IPS-NIHi7 (cell line): ENCODE results near the gene DMXL1.

ENCODE experiments used
- DNase-seq: peaks from one replicate; pipeline ENCODE4 v3.0.0; 2012; ENCODE audit warnings: mixed read lengths; ENCODE audit errors: extremely low spot score

DMXL1 gene

DNA sequence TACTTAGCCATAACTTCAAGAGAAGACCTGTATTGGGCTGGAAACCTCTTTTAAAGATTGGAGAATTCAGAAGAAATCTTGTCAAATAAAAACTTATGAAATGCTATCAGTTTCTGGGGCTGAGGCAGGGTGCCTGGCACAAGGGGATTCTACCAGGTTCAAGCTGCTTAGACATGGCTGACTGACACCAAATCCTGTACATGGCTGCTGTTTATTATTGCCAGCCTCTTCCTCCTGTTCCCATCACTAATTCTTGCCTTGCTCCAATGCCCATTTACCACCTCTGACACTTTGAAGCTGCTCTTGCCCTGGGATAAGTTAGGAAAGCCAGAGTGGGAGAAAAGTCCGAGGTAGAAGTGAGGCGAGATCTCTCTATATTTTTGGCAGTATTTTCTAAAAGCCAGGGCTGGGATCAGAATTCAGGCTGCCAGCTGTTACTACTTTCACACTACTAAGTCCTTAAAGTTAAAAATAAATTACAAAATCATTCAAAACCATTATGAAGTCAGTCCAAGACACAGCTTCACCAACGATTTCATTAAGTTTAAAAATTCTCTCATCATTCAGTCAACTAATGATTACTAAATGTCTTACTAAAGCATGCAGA is 218.7 kb downstream of the DMXL1 start:
- DNase-seq = no peak

DNA sequence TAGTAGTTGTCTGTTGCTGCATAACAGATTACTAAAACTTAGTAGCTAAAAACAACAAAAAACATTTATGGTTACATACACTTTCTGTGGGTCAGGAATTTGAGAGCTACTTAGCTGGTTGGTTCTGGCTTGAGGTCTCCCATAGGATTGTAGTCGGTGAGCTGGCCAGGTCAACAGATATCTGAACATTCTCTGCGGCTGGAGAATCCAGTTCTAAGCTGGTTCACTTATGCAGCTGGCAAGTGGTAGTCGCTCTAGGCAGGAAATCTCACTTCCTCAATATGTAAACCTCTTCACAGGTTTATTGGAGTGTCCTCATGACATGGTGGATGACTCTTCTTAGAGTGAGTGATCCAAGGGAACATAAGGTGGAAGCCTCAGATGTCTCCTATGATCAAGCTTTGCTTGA is 219.3 kb downstream of the DMXL1 start:
- DNase-seq = no peak

DNA sequence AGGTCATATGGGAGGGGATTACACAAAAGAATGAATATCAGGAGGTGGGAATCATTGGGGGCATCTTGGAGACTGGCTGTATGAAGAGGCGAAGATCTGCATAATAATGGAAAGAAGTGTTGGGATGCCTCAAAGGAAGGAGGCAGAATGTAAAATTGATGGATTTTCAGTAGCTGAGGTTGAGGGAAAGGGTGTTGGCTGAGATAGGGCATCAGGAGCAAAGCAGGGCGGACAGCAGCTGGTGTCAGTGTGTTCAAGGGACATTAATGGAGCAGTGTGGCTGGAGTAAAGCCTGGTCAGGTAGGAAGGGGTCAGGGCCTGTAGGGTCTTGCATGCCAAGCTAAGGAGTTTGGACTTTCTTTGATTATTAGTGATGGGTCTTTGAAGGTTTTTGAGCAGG is 219.7 kb downstream of the DMXL1 start:
- DNase-seq = no peak

DNA sequence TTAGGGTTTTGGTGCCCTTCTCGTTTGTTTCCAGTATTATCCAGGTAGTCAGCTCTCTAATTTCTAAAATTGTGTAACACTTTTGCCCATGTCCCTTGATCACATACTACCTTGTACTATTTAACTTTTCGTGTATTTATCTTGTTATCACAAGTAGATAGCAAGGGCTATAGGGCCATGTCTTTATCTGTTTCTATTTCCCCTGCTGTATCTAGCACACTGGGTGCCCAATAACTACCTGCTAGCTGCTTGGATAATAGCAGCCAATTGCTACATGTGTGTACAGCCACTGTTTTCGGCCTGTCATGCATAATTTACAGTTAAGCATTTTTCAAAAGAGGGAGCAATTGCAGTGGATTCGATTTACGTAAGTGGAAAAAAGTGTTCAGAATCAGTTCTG is 220.2 kb downstream of the DMXL1 start:
- DNase-seq = no peak

DNA sequence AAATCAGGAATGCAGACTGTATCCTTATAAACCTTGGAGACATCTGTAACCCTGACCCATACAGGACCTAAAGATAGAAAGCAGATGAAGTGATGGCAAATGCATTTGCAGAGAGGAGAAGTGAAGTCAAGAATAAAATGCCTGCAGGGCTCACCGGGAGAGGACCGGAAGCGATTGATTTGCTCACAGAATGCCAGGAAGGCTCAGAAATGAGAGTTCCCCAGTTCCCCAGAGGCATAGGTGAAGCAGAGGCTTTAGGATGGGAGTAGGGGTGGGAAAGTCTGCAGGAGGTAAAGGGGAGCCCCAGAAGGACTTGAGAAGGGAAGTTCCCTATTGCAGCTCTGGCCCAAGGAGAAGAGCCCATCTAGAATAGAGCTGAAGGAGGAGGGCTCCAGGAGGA is 221.0 kb downstream of the DMXL1 start:
- DNase-seq = no peak

DNA sequence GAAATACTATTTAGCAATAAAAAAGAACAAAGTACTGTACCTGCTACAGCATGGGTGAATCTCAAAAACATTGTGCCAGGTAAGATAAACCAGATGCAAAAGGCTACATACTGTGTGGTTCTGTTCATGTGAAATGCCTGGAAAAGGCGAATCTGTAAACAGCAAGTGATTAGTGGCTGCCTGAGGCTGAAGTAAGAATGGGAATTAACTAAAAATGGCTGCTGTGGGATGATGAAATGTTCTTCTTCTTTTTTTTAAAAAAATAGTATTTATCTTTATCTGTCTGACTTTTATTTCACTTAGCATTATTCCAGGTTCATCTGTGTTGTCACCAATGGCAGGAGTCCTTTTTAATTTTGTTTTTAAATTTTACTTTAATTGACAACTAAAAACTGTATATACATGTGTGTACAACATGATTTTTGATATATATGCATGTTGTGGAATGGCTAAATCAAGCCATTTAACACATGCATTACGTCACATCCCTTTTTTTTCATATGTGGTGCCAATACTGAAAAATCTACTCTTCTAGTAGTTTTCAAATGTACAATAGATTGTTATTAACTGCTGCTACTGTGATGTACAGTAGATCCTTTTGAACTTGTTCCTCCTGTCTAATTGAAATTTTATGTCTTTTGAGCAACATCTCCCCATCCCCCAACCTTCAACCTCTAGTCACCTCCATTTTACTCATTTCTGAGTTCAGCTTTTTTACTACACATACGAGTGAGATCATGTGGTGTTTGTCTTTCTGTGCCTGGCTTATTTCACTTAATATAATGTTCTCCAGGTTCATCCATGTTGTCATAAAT is 222.0 kb downstream of the DMXL1 start:
- no peak for DNase-seq

DNA sequence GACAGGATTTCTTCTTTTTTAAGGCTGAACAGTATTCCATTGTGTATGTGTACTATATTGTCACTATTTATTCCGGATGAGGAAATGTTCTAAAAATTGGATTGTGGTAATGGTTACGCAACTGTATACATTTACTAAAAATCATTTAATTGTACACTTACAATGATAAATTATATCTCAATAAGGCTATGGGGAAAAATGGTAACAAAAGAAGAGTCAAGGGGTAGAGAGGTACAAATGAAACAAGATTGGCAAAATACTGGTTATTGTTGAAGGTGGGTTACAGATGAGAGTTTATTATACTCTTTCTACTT is 222.6 kb downstream of the DMXL1 start:
- DNase-seq = no peak
